ENCODE measurements around the gene SH3PXD2A. TPM values are rescaled to one million over a fixed set of nuclear protein-coding genes. Genes with fewer than 3 reads are reported as not detected.

SH3PXD2A gene
- total RNA-seq, 1 experiment from 2014 or later = 4.5 TPM

- no peak overlapping the region for H2BK20ac ChIP-seq (ENCODE audit: low read depth, low read length, poor library complexity, severe bottlenecking)
- H2BK5ac ChIP-seq (ENCODE audit: insufficient read length, low read length) = no peak overlapping the region
- no peaks in the 10 kb centered on the region for H3K36me3 Mint-ChIP-seq (ENCODE audit: insufficient read depth in 1 of 3, low read depth in 3 of 3)
- H3K9me3 ChIP-seq (ENCODE audit: control insufficient read depth, low read depth, low read length) = no peaks in the 10 kb centered on the region
- H3K9me3 Mint-ChIP-seq = no peaks in the 10 kb centered on the region
- no peak for TF ChIP-seq CTCF (conservative IDR thresholded peaks at IDR 0.05)
- peaks cover 15 to 36% of the 10 kb centered on the region in 2 experiments for H3K4me1 Mint-ChIP-seq
- no peaks in the 10 kb centered on the region for H3K4me1 ChIP-seq (ENCODE audit: insufficient read depth, low read length)
- H3K4me3 Mint-ChIP-seq = no peak overlapping the region
- peak overlapping the region; percentile 13; the same call in 1 of the 2 replicates for H3K14ac ChIP-seq (ENCODE audit: insufficient read depth, low read length)
- H2AK5ac ChIP-seq (ENCODE audit: insufficient read length, low read length) = no peak overlapping the region
- H2AFZ ChIP-seq (ENCODE audit: low read length) = no peak overlapping the region
- no peak overlapping the region for H2BK12ac ChIP-seq (ENCODE audit: insufficient read length, low read depth, low read length)
- no peak overlapping the region for H2BK120ac ChIP-seq (ENCODE audit: low read depth, low read length, poor library complexity, severe bottlenecking)
- H3K27ac Mint-ChIP-seq = no peak overlapping the region; a peak in 1 of 7 replicates
- no peak overlapping the region for H4K5ac ChIP-seq (ENCODE audit: insufficient read length, low read depth, low read length)
- H3K4me2 ChIP-seq (ENCODE audit: insufficient read depth, insufficient read length, low read length) = no peak overlapping the region
- no peak overlapping the region for H2BK15ac ChIP-seq (ENCODE audit: low read depth, low read length)
- no peak overlapping the region for H3K56ac ChIP-seq (ENCODE audit: insufficient read length, low read depth, low read length)
- no peak overlapping the region for H3K27ac ChIP-seq (ENCODE audit: insufficient read length, low read depth, low read length)
- H3K18ac ChIP-seq (ENCODE audit: insufficient read length, low read depth, low read length) = no peak overlapping the region
- no peak overlapping the region for H4K91ac ChIP-seq (ENCODE audit: insufficient read length, low read depth, low read length)
- no peak for DNase-seq
- no peak overlapping the region for H4K8ac ChIP-seq (replicated peaks; ENCODE audit: insufficient read length, low read depth, low read length)
- H3K27me3 ChIP-seq (ENCODE audit: insufficient read depth, low read length) = no peaks in the 10 kb centered on the region
- H4K20me1 ChIP-seq (ENCODE audit: control insufficient read depth, insufficient read depth, insufficient read length) = no peaks in the 10 kb centered on the region
- H3T11ph ChIP-seq (ENCODE audit: low read length) = no peak overlapping the region
- H3K23me2 ChIP-seq (ENCODE audit: insufficient read length, low read depth, low read length, poor library complexity, severe bottlenecking) = no peaks in the 10 kb centered on the region
- no peak overlapping the region for H3K9ac ChIP-seq (ENCODE audit: extremely low read depth, insufficient read length, low read length)
- H3K79me2 ChIP-seq (ENCODE audit: insufficient read depth, low read length) = no peaks in the 10 kb centered on the region
- no peak overlapping the region for H3K4ac ChIP-seq (ENCODE audit: low read depth, low read length)
- no CpG with 5 or more reads among the region's 12 CpGs for WGBS (ENCODE audit: extremely low coverage, insufficient read length, low lambda C conversion rate)
- H3K27me3 Mint-ChIP-seq (ENCODE audit: low read depth) = no peaks in the 10 kb centered on the region
- no peaks in the 10 kb centered on the region for H3K79me1 ChIP-seq (ENCODE audit: insufficient read depth, low read depth, low read length, poor library complexity, severe bottlenecking)
- no peak overlapping the region for H3K23ac ChIP-seq (ENCODE audit: insufficient read length, low read depth, low read length)
Observed at GRCh38 chr10:103678178-103678526, 177.2 kb downstream of the SH3PXD2A start.

All from H9 (cell line).